Inferior parietal cortex (tissue), 1 donor: ENCODE data around the gene FAM24A.
"Not testable (repeated sequence)": the region's sequence is repeated elsewhere in the genome, so short reads cannot be mapped to it uniquely, and the experiment has no call there.

ENCODE experiments used
- DNase-seq: peaks from one replicate; pipeline ENCODE4 v3.0.0-alpha.2; 2016; ENCODE audit errors: extremely low spot score

FAM24A gene, protein sequence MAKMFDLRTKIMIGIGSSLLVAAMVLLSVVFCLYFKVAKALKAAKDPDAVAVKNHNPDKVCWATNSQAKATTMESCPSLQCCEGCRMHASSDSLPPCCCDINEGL

DNA sequence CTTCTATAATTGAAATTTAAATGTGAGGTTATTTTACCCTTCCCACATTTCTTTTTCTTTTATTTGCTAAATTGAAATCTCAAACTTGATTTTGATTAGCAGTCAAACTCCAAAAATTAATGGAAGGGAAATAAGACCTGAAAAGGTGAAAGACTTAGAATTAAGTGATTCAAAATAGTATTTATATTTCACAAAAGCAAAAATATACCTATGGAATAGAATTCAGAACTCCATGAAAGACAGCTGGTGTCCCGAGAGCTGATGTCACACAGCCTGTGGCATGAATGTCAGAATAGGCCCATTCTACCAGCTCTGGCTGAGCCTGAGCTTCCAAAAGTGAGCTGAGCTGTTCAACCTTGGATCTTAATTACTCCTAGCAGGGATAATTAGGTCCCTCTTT is at the start of gene FAM24A:
Gene FAM24A (plus strand): TSS at position 301 of the 400 bp plus-strand sequence. CDS start 1,025 bp downstream, outside the sequence.
- DNase-seq: no peak

DNA sequence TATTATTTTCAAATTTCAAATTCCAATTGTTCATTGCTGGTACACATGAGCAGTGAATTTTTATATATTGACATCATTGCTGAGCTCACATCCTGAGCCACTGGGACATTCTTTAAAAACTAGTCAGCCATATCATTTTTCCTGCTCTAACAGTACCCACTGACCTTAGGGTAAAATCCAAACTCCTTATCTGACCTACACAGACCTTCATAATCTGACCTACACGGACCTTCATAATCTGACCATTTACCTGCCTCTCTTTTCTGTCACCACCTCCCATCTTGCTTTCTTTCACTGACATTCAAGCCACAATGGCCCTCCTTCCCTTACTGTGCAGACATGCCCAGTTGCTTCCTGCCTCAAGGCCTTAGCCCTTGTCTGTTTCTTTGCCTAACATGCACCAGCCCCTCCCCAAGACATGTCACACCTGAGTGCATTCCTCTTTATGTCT is 48.7 kb upstream of the FAM24A start:
- no peak for DNase-seq

DNA sequence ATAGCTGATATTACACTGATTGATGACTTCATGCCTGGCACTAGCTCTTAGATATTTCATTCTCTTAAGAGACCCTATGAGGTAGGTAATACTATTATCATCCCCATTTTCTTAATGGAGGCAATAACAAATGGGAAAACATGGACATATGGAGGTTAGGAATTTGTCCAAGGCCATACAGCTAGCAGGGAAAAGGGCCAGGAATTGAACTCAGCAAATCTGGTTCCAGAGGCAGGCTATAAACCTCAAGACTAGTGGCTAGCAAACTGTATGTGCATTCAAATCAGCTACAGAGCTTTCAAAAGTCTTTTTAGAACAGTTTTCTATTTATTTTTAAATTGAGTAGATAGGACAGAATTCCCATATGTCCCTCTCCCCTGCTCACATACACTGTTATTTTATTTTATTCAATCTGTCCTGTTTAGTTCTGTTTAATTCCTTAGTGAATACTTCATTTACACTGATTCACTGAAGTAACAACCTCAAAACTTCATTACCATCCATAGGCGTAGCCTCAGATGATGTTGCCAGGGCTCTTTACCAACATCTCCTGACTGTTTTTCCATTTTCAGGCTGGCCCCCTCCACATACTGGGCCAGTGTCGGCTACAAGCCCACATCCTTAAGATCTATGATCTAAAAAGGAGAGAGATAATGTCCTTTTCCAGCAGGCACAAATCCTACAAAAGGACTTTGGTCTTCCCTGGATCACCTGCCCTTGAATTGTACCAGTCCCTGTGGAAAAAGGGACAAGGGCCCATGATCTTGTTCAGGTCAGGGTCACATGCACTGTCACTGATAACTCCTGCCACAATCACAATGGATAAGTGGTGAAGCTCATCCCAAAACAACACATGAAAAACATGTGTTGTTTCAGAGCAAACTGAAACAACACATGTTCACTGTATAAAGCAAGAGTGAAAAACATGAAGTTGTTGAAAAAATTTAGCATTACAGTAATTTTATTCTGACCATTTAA is 46.9 kb upstream of the FAM24A start:
- no peak for DNase-seq

DNA sequence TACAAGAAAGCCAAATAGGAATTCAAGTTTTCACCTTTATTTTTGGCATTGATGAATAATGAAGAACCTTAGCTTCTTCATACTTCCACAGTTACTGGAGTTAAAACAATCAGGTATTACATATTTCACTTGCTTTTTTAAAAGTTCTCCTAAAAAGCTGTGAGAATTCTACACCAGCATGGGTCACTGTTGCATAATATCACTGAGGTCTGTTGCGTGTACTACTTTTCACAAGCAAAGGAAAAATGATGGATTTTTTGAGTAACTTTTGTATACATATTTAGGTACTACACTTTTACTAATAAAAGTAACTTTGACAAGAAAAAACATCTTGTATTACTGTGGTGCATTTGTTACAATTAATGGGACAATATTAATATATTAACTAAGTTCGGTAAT is 46.2 kb upstream of the FAM24A start:
- no peak for DNase-seq

DNA sequence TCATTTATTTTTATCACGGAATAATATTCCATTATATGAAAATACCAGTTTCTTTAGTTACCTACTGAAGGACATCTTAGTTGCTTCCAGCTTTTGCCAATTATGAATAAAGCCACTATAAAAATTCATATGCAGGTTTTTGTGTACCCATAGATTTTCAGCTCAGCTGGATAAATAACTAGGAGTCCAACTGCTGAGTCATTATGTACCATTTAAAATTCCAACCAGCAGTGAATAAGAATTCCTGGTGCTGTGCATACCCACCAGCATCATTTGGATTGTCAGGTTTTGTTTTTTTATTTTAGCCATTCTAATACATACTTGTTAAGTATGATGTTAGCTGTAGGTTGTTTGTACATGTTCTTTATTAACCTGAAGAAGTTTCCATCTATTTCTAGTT is 45.5 kb upstream of the FAM24A start:
- DNase-seq: no peak

DNA sequence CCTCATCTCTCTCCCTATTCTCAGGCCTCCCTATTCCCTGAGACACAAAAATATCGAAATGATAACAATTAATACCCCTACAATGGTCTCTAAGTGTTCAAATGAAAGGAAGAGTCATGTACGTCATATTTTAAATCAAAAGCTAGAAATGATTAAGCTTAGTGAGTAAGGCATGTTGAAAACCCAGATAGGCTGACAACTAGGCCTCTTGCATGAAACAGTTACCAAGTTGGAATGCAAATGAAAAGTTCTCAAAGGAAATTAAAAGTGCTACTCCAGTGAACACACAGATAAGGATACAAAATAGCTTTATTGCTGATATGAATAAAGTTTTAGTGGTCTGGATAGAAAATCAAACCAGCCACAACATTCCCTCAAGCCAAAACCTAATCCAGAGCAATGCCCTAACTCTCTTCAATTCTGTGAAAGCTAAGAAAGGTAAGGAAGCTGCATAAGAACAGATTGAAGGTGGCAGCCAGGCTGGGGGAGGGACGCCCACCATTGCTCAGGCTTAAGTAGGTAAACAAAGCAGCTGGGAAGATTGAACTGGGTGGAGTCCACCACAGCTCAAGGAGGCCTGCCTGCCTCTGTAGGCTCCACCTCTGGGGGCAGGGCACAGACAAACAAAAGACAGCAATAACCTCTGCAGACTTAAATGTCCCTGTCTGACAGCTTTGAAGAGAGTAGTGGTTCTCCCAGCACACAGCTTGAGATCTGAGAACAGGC is 43.5 kb upstream of the FAM24A start:
- not testable (repeated sequence) for DNase-seq

DNA sequence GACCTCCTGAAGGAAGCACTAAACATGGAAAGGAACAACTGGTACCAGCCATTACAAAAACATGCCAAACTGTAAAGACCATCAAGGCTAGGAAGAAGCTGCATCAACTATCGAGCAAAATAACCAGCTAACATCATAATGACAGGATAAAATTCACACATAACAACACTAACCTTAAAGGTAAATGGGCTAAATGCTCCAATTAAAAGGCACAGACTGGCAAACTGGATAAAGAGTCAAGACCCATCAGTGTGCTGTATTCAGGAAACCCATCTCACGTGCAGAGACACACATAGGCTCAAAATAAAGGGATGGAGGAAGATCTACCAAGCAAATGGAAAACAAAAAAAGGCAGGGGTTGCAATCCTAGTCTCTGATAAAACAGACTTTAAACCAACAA is 41.6 kb upstream of the FAM24A start:
- not testable (repeated sequence) for DNase-seq

DNA sequence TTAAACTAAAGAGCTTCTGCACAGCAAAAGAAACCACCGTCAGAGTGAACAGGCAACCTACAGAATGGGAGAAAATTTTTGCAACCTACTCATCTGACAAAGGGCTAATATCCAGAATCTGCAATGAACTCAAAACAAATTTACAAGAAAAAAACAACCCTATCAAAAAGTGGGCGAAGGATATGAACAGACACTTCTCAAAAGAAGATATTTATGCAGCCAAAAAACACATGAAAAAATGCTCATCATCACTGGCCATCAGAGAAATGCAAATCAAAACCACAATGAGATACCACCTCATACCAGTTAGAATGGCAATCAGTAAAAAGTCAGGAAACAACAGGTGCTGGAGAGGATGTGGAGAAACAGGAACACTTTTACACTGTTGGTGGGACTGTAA is 38.5 kb upstream of the FAM24A start:
- not testable (repeated sequence) for DNase-seq

DNA sequence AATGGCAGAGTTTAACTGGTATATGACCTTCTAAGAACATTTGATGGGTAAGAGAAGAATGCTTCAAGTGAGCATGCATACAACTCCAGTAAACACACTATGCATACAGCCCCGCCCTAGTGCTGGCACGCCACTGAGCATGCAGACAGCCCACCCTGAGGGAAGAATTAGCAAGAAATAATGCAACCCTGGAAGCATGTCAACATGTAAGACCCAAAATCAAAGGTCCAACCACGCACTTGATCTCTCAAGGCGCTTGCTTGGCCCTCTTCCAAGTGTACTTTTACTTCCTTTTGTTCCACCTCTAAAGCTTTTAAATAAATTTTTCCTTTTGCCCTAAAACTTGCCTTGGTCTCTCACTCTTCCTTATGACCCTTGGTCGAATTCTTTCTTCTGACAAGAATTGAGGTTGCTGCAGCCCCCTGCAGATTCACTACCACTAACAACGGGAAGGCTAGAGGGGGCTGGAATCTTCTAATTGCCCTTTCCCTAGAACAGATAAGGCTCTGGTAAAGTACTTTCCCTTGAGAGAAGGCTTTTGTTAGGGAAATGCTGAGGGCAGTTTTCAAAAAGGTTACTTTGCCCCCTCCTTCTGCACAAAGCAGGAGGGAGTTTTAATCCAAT is 34.5 kb upstream of the FAM24A start:
- no peak for DNase-seq

DNA sequence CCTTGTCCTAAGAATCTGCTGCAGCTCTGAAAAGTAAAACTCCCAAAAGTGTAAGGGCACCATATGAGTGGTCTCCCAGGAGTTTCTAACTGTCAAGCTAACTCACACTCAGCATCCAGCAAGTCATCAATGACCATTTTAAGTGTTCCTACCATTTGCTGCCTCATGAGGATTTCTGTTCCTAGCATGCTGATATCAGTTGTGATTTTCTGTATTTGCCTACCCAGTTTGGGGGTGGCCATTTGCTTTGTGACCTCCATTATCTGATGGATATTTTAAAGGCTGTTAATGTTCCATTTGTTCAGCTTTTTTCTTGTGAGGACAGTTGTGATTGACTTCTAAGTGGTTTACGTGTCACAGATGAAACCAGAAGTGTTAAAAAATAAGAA is 33.9 kb upstream of the FAM24A start:
- no peak for DNase-seq

DNA sequence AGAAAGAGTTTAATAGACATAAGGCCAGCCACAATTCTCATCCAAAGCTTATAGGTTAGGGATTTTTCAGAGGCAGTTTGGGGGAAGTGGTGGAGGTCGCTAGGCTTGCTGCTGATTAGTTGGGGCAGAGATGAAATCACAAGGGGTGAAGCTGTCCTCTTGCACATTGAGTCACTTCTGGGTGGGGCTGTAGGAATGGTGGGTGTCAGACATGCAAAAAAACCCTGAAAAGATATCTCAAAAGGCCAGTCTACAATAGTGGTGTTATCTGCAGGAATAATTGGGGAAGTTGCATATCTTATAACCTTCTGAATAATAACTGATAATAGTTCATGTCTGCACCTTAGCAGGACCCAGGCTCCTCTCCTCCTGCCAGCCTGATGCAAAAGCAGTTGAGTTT is 33.1 kb upstream of the FAM24A start:
- DNase-seq: no peak

DNA sequence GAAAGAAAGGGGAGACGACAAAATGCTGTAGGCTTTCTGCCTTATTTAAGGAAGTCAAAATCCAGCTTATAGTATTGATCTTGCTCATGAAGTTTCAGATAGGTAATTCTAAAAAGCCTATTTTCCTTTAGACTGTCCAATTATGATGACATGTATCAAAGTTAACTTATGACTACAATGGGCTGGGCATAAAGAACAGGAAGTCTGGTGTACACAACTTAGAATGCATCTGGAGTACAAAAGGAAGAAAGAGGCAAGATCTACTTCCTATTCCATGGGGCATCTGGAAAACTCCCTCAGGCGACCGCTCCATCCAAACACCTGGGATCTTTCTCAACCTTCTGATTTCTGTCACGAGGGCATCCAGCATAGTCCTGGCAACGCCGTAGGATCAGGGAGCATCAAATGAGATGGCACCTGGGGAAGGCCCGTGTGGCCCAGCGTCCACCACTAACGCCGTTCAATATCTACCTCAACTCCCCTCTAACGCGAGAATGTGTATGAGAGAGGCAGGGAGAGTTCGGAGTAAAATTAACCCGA is 31.5 kb upstream of the FAM24A start:
- no peak for DNase-seq

DNA sequence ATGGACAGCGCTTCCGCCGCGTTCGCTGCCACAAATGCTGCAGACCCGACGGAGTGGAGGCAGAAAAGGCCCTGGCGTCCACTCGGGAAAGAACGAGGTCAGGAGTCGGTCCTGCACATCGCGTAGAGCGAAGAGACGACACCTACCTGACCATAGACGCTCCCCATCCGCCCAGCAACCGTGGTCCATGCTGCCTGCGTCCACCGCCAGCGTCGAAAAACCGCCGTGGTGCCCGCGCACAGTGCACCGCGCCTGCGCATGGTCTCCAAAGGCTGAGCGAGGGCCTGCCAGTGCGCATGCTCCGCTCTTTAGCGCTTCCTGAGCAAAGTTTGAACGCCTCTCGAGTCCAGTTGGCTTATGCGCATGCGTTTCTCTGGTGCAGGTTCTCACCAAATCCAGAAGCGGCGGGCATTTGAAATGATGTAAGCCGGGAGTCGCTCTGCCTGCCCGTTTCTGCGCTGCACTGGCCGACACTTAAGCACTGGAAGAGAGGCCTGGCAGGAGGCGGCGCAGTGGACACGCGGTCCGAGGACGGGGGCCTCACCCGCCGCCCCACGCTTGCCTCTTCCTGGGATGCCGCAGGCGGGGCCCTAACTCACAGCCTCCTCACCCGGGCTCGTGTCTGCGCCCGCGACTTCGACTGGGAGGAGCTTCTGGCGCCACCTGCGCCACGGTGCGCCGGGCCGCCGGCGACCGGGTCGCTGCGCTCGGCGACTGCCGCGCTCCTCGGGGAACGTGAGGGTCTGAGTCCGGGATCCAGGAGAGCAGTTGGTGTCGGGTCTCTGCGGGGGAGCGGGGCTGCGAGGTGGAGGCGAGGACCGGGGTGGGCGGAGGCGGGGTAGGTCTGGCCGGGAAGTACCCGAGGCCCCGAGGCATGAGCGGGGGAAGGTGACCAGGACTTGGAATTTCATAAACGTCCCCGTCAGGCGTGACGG is 30.8 kb upstream of the FAM24A start, which contains the start of gene FAM24B:
Gene FAM24B (minus strand): TSS at position 243 of the 935 bp plus-strand sequence. CDS start 29,066 bp downstream, outside the sequence.
- DNase-seq: peak; percentile 97

DNA sequence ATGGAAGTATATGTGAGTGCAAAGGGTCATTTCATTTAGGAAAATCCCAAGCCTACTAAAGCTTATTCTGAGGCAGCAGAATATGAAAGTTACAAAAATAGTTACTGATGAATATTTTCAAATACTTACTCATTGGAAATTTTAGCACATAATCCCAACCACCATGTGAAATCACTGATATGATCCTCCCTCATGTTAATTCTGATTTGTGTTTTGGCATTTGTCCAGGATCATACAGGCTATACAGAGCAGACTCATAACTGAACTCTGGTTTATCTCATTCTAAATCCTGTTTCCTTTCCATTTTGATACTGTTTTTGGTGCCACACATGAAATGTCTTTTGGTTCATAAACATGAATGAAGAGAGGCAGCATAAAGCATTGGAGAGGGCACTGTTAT is 27.6 kb upstream of the FAM24A start:
- no peak for DNase-seq

DNA sequence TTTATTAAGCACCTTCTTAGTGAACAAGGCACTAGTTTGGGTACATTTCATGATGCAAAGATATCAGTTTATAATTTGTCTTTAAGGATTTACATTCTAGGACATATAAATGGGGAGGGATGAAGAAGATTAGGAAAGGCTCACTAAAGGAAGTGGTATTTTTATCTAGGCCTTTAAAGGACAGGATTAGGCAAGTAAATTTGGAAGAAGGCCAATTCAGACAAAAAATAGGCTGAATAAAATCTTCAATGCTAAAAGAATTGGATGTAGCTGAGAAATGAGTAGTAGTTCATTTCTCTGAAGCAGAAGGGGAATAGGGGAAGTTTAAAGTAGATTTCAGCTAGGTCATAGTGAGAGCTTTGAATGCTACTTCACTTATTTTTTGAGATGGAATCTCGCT is 26.2 kb upstream of the FAM24A start:
- DNase-seq: no peak

DNA sequence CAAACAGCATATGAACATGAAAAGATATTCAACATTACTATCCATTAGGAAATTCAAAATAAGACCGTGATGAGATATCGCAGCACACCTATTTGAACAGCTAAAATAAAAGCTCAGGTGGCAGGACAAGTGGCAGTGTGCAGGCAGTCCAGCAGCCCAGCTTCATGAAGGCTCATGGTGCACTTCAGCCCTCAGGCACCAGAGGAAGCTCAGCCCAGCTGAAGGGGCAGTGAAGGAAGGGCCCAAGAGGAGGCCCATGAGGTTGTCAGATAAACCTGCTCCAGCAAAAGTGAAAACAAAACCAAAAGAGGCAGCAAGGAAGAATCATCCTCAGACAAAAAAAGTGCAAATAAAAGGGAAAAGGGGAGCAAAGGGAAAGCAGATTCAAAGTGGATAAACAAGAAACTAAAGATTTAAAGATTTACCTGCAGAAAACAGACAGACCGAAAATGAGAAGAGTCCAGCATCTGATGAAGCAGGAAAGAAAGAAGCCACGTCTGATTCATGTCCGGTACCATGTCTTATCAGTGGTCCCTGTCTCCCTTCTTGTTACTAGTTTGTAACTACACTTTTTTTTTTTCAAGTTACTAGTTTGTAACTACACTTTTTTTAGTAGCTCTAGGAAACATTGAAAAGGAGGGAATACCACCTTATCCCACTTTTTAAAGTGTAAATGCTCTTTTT is 16.0 kb upstream of the FAM24A start:
- DNase-seq: no peak

DNA sequence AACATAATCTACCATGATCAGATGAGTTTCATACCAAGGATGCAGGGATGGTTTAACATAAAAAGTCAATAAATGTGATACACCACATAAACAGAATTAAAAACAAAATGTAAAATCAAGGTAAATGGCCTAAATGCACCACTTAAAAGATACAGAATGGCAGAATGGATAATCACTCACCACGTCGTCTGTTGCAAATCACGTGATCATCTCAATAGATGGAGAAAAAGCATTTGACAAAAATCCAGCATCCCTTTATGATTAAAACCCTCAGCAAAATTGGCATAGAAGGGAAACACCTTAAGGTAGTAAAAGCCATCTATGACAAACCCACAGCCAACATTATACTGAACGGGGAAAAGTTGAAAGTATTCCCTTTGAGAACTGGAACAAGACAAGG is 6.5 kb upstream of the FAM24A start:
- not testable (repeated sequence) for DNase-seq

DNA sequence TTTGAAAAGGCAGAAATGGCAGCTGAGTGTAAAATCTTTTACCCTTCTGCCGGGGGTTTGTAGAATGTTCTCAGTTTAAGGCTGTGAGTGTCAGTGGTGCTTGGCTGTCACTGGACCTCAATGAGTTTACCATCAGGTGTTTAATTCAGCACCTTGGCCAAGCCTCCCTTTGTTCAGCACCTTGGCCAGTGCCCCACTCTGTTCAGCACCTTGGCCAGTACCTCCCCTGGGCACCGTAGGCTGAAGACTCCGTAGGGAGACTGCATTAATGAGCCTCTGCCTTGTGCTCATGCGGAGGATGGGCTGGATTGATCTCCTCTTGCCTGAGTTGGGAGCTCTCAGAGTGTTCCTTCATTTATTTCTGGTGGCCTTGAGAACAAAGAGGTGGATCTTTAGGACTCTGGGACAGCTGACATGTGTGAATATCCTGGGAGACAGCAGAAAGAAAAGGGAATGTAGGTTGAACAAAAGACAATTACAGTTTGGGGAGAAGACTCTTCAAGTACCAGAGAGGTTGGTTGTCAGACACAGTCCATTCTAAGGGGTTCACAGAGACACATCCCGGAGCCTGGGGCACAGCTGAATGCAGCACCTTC is 1.6 kb downstream of the FAM24A start:
- DNase-seq: no peak

DNA sequence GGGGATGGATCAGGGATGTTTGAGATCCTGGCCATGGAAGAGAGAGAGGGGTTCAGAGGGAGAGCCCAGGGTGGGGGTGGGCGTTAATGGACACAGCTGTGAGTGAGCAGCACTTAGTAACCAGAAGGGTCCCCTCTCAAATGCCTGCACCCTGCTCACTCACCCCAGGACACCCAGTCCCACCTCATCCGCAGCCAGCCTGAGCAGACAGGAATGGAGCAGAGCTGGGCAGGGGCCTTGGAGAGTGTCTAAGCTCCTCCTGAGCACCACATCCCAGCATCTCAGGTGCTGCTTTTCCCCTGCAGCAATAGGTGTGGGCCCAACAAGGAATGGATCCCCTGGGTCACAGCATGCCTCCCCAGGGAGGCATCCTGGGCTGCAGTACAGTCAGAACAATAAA is 5.3 kb downstream of the FAM24A start:
- DNase-seq: no peak

DNA sequence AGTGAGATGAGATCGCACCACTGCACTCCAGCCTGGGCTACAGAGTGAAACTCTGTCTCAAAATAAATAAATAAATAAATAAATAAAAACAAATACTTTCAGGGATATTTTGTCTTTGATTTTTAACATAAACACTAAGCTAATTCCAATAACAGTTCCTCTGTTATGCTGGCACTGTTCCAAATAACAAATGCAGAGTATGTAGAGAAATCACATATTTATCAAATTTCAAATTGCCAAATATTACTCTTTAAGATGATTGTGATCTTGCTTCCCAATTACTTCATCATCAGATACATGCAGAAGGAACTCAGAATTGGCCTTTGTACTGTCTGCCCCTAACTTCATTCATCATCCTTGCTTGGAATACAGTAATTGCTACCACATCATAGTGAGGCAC is 19.7 kb downstream of the FAM24A start:
- no peak for DNase-seq
